Endothelial cell of umbilical vein (primary cell): ENCODE results near the gene AMBP. TPM values are rescaled to one million over a fixed set of nuclear protein-coding genes. Genes with fewer than 3 reads are reported as not detected.

Experiments
- BruUV-seq: library from RNA; stranded (reverse); fragments of 400-500 nt; replicated peaks from 2 replicates; lab custom pipeline; 2021; lab: Mats Ljungman, UMichigan
- CTCF ChIA-PET: fragments of 300-600, 350-600 bp; sonication (Branson Sonifier 250); formaldehyde crosslinking; loops from one replicate; lab custom pipeline; 2021; ENCODE audit warnings: antibody characterized with exemption, inconsistent platforms; lab: Charles Lee
- POLR2A ChIA-PET: fragments of 300-600, 350-600 bp; sonication (Branson Sonifier 250); formaldehyde crosslinking; loops from one replicate; lab custom pipeline; 2021; ENCODE audit warnings: antibody characterized with exemption, inconsistent platforms; lab: Charles Lee
- DNase-seq: peaks from one replicate; pipeline ENCODE4 v3.0.0-alpha.2; 2011; ENCODE audit warnings: low read depth, low spot score
- FAIRE-seq: peaks from 2 replicates; lab custom pipeline; 2011; peaks lifted over from hg19 to GRCh38; lab: Jason Lieb, UNC
- H2AFZ ChIP-seq: 2 replicates; pipeline ENCODE4 v1.6.0; 2012; ENCODE audit warnings: low read depth, low read length, control low read depth, inconsistent platforms
- H3K27ac ChIP-seq: 2 replicates; pipeline ENCODE4 v1.5.1; 2011; ENCODE audit warnings: low read depth, mild to moderate bottlenecking, control low read depth, low read length, moderate library complexity; ENCODE audit not compliant: insufficient read depth
- H3K27me3 ChIP-seq, 2 experiments: 2 replicates each; pipeline versions ENCODE4 v1.6.0 to v1.6.1; 2011; ENCODE audit warnings: low read length in 2 of 2, mixed read lengths in 1 of 2; ENCODE audit not compliant: control insufficient read depth in 2 of 2, insufficient read depth in 2 of 2
- H3K36me3 ChIP-seq, 2 experiments: 2 replicates in 1 of 2; 3 replicates in 1 of 2; pipeline ENCODE4 v1.5.1; 2011; ENCODE audit warnings: low read length in 2 of 2, mild to moderate bottlenecking in 1 of 2, moderate library complexity in 1 of 2; ENCODE audit not compliant: control insufficient read depth in 2 of 2, insufficient read depth in 2 of 2; ENCODE audit errors: extremely low read depth in 1 of 2
- H3K4me1 ChIP-seq: 3 replicates; pipeline ENCODE4 v1.5.1; 2011; ENCODE audit warnings: mild to moderate bottlenecking, low read length; ENCODE audit not compliant: control insufficient read depth, insufficient read depth; ENCODE audit errors: extremely low read depth
- H3K4me2 ChIP-seq: 2 replicates; pipeline ENCODE4 v1.6.1; 2011; ENCODE audit warnings: low read length, control low read depth, mixed read lengths; ENCODE audit not compliant: insufficient read depth
- H3K4me3 ChIP-seq, 3 experiments: fragments of 200-600 bp in 1 of 3; sonication (generic), shearing (Covaris generic) in 1 of 3; replicated peaks in 1 of 3; 2 replicates each; pipeline ENCODE4 v1.5.1; 2011 to 2016; ENCODE audit warnings: control low read depth in 3 of 3, low read length in 3 of 3, mild to moderate bottlenecking in 2 of 3, inconsistent platforms in 1 of 3, low read depth in 1 of 3, moderate library complexity in 1 of 3; ENCODE audit not compliant: insufficient read depth in 1 of 3
- H3K79me2 ChIP-seq: 2 replicates; pipeline ENCODE4 v1.6.0; 2012; ENCODE audit warnings: low read length, inconsistent platforms; ENCODE audit not compliant: control insufficient read depth, insufficient read depth
- H3K9ac ChIP-seq: replicated peaks from 2 replicates; pipeline ENCODE3; 2011; ENCODE audit warnings: low read length, control low read depth; ENCODE audit not compliant: insufficient read depth; ENCODE audit errors: extremely low read depth
- H3K9me1 ChIP-seq: replicated peaks from 3 replicates; pipeline ENCODE4 v1.6.0; 2011; ENCODE audit warnings: mild to moderate bottlenecking, low read length; ENCODE audit not compliant: control insufficient read depth, insufficient read depth; ENCODE audit errors: extremely low read depth
- H3K9me3 ChIP-seq: replicated peaks from 2 replicates; pipeline ENCODE4 v1.5.1; 2012; ENCODE audit warnings: low read length, inconsistent platforms; ENCODE audit not compliant: control insufficient read depth, insufficient read depth
- H4K20me1 ChIP-seq: replicated peaks from 2 replicates; pipeline ENCODE3; 2011; ENCODE audit warnings: mild to moderate bottlenecking, low read length; ENCODE audit not compliant: control insufficient read depth, insufficient read depth; ENCODE audit errors: extremely low read depth
- EZH2 ChIP-seq: IDR thresholded peaks from 2 replicates; pipeline ENCODE4 v1.6.1; 2012; ENCODE audit warnings: borderline replicate concordance, low read depth, mild to moderate bottlenecking, moderate library complexity, low read length, inconsistent platforms; ENCODE audit not compliant: severe bottlenecking
- FOS ChIP-seq: IDR thresholded peaks from 2 replicates; pipeline ENCODE4 v1.6.1; 2011; ENCODE audit warnings: mild to moderate bottlenecking, low read length, moderate library complexity, borderline replicate concordance; ENCODE audit not compliant: insufficient read depth
- GATA2 ChIP-seq: IDR thresholded peaks from 2 replicates; pipeline ENCODE4 v1.7.0; 2011; ENCODE audit warnings: low read depth, mild to moderate bottlenecking, moderate library complexity, mixed read lengths, low read length; ENCODE audit not compliant: insufficient read length, insufficient read depth
- JUN ChIP-seq: IDR thresholded peaks from 2 replicates; pipeline ENCODE4 v1.6.1; 2011; ENCODE audit warnings: borderline replicate concordance, low read depth; ENCODE audit not compliant: insufficient read length, insufficient read depth
- MYC ChIP-seq: IDR thresholded peaks from one replicate; pipeline ENCODE4 v1.6.1; 2011; ENCODE audit warnings: mild to moderate bottlenecking, low read depth, low read length
- POLR2A ChIP-seq: IDR thresholded peaks from 2 replicates; pipeline ENCODE4 v1.6.1; 2012; ENCODE audit warnings: low read depth, mild to moderate bottlenecking, control low read depth, low read length
- POLR2AphosphoS5 ChIP-seq: IDR thresholded peaks from 2 replicates; pipeline ENCODE4 v1.6.1; 2012; ENCODE audit warnings: low read depth, mild to moderate bottlenecking, control low read depth, low read length, moderate library complexity; ENCODE audit not compliant: insufficient read depth
- dilution Hi-C: fragments of 300-500 bp; cut with MboI; formaldehyde crosslinking; loops from one replicate; pipeline ENCODE4 v1.15.0; 2019; ENCODE audit warnings: low sequenced_read_pairs; ENCODE audit not compliant: extremely low pct_ligation_motif_present
- intact Hi-C: fragments of 100-400 bp; cut with micrococcal nuclease; formaldehyde crosslinking; loops from one replicate; pipeline ENCODE4 v1.10.0; 2022
- polyA plus RNA-seq, 4 experiments: library from polyadenylated mRNA; depleted of rRNA in 3 of 4; stranded (reverse) in 3 of 4; unstranded in 1 of 4; fragments of >200 nt; gene quantifications; 2 replicates each; pipeline versions ENCODE4 v1.2.1 to v1.2.3, GENCODE V29; 2011 to 2012; ENCODE audit warnings: missing spikeins in 1 of 4
- total RNA-seq: library from RNA; stranded (reverse); gene quantifications from 2 replicates; pipeline ENCODE4 v1.2.3, GENCODE V29; 2021
- TF ChIP-seq, protein P1 (sequence below): IDR thresholded peaks from 2 replicates; pipeline ENCODE4 v1.6.1; 2011; ENCODE audit not compliant: insufficient read depth, insufficient read length
- TF ChIP-seq, protein P2 (sequence below), 2 donors: IDR thresholded peaks; 1 replicate in 1 of 2; 2 replicates in 1 of 2; pipeline ENCODE4 v1.5.1; 2011; ENCODE audit warnings: low read length in 2 of 2, mild to moderate bottlenecking in 2 of 2, moderate library complexity in 2 of 2, control low read depth in 1 of 2, inconsistent platforms in 1 of 2, low read depth in 1 of 2; ENCODE audit not compliant: insufficient read depth in 1 of 2; ENCODE audit errors: extremely low read depth in 1 of 2

Gene AMBP
- total and polyA plus RNA-seq, 2 donors (not counting 3 experiments of a cell fraction or from before 2014, with no cell fraction given): not detected

DNA sequence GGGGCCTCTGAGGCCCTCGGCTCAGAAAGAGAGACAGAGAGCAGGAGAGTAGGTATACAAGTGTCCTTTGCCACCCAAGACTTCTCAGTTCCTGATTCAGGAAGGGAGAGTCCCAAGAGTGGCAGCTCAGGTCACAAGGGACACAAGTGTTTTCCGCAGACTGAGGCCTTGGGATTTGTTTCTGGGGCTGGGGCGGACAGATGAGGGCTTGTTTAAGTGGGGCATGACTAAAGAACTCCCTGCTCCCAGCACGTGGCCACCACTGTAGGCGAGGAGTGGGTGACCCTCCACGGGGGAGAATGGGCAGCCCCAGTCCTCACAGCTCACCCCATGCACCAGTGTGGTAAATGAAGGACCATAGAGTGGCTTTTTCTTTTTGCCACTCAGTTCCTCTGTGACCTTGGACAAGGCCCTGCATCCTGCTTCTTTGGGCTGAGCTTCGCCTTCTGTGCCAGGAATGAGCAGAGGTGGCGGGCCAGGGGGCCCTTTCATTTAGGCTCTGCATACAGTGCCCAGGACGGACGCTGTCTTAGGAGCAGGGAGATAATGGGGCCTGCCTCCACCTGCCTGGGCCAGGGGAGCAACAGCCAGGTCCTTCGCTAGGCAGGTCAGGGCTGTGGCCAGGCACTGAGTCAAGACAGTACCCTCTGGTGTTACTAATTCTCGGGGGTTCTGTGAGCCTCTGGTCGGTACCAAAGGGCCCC, 50.8 kb downstream of the AMBP start:
- POLR2A ChIA-PET: no interaction called here
- no peak for DNase-seq
- TF ChIP-seq FOS (no peak), JUN (no peak), POLR2A (no peak), POLR2AphosphoS5 (no peak)
- TF ChIP-seq, protein P1, sequence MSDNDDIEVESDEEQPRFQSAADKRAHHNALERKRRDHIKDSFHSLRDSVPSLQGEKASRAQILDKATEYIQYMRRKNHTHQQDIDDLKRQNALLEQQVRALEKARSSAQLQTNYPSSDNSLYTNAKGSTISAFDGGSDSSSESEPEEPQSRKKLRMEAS: no peak
- Histone ChIP-seq H4K20me1 (no peaks in the 10 kb centered on the region), H3K4me3 (no peak overlapping the region), H3K9me3 (no peaks in the 10 kb centered on the region), H3K9me1 (no peaks in the 10 kb centered on the region), H2AFZ (no peak overlapping the region), H3K4me1 (peaks cover 6% of the 10 kb centered on the region), H3K36me3 (peaks cover 28 to 35% of the 10 kb centered on the region in 2 experiments), H3K27me3 (no peaks in the 10 kb centered on the region), H3K79me2 (no peaks in the 10 kb centered on the region), H3K27ac (no peak overlapping the region), H3K4me2 (no peak overlapping the region), H3K9ac (no peak overlapping the region)
- no TSS peak for BruUV-seq
- CTCF ChIA-PET: no interaction called here
- intact Hi-C loops (no loop called here), dilution Hi-C loops (no loop called here)
- no peak for FAIRE-seq

DNA sequence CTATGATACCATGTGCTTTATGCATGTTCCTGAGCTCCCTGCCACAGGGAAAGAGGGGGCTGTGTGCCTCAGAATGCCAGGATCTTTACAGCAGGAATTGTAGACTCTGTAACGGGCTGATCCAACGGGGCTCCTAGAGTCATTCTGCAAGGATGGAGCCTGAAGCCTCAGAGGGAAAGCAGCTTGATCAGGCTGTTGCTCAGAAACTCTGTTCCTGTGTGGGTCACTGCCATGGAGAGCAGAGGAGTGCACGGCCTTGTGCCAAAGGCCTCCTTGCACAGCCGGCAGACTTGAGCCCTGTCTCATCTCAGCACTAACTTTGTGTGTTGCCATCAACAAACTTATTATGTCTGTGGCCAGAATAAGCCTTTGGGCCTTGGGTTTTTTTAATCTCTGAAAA, 51.8 kb downstream of the AMBP start:
- no peak for DNase-seq
- Histone ChIP-seq H3K9ac (no peak overlapping the region), H3K79me2 (no peaks in the 10 kb centered on the region), H3K9me1 (no peaks in the 10 kb centered on the region), H3K27ac (no peak overlapping the region), H4K20me1 (no peaks in the 10 kb centered on the region), H3K4me1 (peaks cover 6% of the 10 kb centered on the region), H3K4me2 (no peak overlapping the region), H3K4me3 (no peak overlapping the region), H3K9me3 (no peaks in the 10 kb centered on the region), H3K27me3 (no peaks in the 10 kb centered on the region), H2AFZ (no peak overlapping the region), H3K36me3 (peaks cover 30 to 32% of the 10 kb centered on the region in 2 experiments)
- FAIRE-seq: no peak
- CTCF ChIA-PET: interaction anchor here (0.9 kb wide), 1 partner anchor 265 kb away, joined by 3 read pairs; no protein-coding TSS in a partner anchor
- POLR2A ChIA-PET: no interaction called here
- intact Hi-C loops: no loop called here
- no TSS peak for BruUV-seq
- no peak for TF ChIP-seq JUN
- TF ChIP-seq EZH2: no peak
- TF ChIP-seq, protein P2, sequence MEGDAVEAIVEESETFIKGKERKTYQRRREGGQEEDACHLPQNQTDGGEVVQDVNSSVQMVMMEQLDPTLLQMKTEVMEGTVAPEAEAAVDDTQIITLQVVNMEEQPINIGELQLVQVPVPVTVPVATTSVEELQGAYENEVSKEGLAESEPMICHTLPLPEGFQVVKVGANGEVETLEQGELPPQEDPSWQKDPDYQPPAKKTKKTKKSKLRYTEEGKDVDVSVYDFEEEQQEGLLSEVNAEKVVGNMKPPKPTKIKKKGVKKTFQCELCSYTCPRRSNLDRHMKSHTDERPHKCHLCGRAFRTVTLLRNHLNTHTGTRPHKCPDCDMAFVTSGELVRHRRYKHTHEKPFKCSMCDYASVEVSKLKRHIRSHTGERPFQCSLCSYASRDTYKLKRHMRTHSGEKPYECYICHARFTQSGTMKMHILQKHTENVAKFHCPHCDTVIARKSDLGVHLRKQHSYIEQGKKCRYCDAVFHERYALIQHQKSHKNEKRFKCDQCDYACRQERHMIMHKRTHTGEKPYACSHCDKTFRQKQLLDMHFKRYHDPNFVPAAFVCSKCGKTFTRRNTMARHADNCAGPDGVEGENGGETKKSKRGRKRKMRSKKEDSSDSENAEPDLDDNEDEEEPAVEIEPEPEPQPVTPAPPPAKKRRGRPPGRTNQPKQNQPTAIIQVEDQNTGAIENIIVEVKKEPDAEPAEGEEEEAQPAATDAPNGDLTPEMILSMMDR (IDR thresholded peaks at IDR 0.05; ENCODE audit: extremely low read depth in 1 of 2, insufficient read depth in 1 of 2, low read depth in 1 of 2, low read length in 2 of 2): no peak
- no peak for TF ChIP-seq GATA2
- TF ChIP-seq MYC: no peak
- TF ChIP-seq POLR2A: no peak
- TF ChIP-seq POLR2AphosphoS5: no peak
- no peak for TF ChIP-seq FOS
- TF ChIP-seq, protein P1: no peak
- dilution Hi-C loops: no loop called here
